GM13977 (cell line): ENCODE results near the gene SLC22A8.

Experiments used
- DNase-seq: peaks from one replicate; pipeline ENCODE4 v3.0.0; 2012; ENCODE audit warnings: low spot score
- in situ Hi-C: fragments of 300-500 bp; cut with MboI; formaldehyde crosslinking; loops from one replicate; pipeline ENCODE4 v1.12.0; 2022; ENCODE audit warnings: low sequenced_read_pairs, low pct_unique_long_range_greater_than_20kb, mixed read lengths, inconsistent platforms; ENCODE audit not compliant: unreplicated experiment
- TF ChIP-seq, protein P1 (sequence below): IDR thresholded peaks from 2 replicates; pipeline ENCODE4 v1.5.1; 2012; ENCODE audit warnings: mild to moderate bottlenecking, control low read depth; ENCODE audit not compliant: insufficient read depth; ENCODE audit errors: extremely low read depth, missing control alignments

Gene SLC22A8

DNA sequence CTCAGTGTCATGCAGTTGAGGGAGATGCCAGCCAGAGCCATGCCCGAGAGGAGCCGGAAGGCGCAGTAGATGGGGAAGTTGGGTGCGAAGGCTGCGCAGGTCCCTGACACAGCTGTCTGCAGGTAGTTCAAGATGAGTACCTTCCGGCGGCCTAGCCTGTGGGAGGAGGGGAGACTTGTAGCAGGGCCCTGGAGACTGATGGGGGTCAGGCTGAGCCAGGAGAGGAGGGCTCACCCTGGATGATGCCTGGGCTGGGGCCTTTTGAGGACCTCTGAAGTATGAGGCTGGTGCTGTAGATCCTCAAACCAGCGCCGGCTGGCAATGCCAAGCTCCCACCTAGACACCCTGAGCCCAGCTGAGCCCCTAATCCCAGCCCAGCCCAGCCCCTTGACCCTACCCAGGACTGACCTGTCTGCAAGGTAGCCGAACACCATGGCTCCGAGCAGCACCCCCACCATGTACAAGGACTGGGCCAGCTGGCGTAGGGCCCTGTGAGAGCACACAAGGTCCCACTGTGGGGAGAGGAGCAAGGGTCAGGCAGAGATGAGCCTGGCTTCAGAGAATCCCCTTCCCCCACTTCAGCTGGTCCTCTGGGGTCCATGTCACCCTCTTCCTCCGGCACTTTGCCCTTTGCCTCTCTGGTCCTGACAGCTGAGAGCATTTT lies 32.0 kb downstream of the SLC22A8 start:
- DNase-seq, result no peak
- in situ Hi-C loops, result no loop called here
- TF ChIP-seq, protein P1, sequence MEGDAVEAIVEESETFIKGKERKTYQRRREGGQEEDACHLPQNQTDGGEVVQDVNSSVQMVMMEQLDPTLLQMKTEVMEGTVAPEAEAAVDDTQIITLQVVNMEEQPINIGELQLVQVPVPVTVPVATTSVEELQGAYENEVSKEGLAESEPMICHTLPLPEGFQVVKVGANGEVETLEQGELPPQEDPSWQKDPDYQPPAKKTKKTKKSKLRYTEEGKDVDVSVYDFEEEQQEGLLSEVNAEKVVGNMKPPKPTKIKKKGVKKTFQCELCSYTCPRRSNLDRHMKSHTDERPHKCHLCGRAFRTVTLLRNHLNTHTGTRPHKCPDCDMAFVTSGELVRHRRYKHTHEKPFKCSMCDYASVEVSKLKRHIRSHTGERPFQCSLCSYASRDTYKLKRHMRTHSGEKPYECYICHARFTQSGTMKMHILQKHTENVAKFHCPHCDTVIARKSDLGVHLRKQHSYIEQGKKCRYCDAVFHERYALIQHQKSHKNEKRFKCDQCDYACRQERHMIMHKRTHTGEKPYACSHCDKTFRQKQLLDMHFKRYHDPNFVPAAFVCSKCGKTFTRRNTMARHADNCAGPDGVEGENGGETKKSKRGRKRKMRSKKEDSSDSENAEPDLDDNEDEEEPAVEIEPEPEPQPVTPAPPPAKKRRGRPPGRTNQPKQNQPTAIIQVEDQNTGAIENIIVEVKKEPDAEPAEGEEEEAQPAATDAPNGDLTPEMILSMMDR, result no peak

DNA sequence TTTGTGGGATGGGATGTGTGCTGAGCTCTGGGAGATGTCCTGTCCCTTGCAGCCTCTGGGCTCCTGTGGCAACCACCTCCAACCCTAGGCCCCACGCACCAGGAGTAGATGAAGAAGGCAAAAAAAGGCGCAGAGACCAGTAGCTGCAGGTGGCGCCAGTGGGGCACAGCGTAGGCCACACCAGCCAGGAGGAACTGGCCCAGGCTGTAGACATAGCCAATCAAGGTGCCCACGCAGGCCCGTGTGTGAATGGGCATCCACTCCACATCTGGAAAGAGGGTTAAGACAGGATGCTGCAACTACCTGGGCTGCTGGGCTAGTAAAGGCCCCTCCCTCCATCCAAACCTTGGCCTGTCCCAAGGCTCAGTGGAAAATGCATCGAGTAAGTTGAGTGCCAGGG lies 33.9 kb downstream of the SLC22A8 start:
- TF ChIP-seq, protein P1, result no peak
- DNase-seq, result no peak
- in situ Hi-C loops, result no loop called here

DNA sequence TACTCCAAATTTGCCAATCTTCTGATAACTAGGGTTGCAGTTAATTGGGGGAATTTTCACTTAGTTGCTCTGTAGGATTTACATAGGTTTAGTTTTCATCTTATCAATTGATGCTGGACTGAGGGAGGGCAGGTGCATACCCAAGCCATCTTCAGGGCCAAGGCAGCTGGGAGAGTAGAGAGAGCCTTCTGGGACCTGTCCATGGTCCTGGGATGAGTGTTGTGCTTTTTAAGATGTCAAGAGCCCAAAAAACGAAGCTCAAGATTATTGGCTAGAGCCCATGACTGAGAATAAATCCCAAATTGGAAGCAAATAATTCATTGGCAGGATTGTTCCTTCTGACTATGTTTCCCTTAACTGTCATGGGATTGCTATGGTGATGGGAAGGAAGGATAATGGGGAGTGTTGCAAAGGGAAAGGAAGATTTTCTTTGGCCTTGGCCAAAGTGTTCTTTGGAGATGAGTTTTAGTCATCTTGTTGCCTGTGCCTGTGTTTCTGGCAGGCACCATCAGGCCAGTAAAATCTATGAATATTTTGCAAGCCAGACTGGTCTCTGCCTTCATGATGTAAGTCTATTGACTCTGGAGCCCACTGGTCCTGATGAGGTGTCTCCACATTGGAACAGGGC lies 35.4 kb downstream of the SLC22A8 start:
- in situ Hi-C loops, result no loop called here
- no peak for DNase-seq
- TF ChIP-seq, protein P1, result no peak

DNA sequence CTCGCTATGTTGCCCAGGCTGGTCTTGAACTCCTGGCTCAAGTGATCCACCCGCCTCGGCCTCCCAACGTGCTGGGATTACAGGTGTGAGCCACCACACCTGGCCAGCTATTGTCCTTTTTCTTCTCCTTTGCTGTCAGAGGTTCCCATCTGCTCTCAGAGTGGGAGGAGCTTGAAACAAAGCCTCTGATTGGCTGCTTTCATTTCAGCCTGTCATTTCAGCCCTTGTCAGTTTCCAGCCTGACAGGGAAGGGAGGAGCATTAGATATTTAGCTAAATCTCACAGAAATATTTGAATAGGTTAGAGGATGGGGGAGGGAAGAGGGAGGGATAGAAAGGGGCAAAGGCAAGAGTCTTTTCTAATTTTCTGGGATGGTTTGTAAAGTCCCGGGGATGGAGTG lies 39.5 kb downstream of the SLC22A8 start:
- TF ChIP-seq, protein P1, result no peak
- DNase-seq, result no peak
- in situ Hi-C loops, result no loop called here

DNA sequence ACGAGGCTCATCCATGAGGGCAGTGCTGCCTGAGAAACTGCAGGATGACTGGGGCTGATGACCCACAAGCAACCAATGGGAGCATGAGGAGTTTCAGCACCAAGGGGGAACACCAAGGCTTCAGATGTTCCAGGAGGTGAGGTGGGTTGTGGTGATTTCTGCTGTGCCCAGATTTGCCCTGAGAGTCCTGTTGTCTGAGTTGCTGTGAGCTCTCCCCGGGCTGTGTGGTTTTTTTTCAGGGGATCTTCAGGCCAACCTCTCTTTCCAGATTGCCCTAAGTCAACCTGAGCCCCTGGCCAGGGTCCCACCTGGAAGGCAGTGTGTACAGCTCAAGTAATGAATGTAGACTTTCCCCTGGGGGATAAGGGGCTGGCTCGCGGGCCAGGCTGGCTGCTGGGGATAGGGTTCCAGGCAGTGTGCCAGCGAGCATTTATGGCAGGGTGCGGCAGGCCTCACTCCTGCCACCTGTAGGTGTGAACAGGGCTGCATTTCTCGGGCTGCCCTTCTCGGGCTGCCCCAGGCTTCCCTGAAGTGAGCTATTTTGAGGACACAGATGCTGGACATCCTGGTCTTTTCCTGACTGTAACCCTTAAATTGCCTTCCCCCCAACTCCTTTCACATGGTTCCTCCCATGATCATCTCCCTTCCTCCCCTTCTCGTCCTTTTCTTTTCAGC lies 40.7 kb downstream of the SLC22A8 start:
- in situ Hi-C loops, result no loop called here
- TF ChIP-seq, protein P1, result peak; percentile 39
- DNase-seq, result no peak

DNA sequence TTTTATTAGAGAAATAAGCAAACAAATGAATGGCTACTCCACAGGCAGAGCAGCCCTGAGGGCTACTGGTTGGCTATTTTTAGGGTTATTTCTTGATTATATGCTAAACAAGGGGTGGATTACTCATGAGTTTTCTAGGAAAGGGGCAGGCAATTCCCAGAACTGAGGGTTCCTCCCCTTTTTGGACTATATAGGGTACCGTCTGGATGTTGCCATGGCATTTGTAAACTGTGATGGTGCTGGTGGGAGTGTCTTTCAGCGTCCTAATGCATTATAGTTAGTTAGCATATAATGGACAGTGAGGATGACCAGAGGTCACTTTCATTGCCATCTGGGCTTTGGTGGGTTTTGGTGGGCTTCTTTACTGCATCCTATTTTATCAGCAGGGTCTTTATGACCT lies 50.1 kb downstream of the SLC22A8 start:
- no peak for DNase-seq
- in situ Hi-C loops, result no loop called here
- TF ChIP-seq, protein P1, result no peak
